ENCODE measurements around the gene VNN1. TPM values are rescaled to one million over a fixed set of nuclear protein-coding genes. Genes with fewer than 3 reads are reported as not detected.
"Not testable (repeated sequence)": the region's sequence is repeated elsewhere in the genome, so short reads cannot be mapped to it uniquely, and the experiment has no call there.

VNN1 gene
- total RNA-seq, 2 donors from 2014 or later: 0.19 to 1.1 TPM

GRCh38 chr6:132683543-132683942, 30.3 kb downstream of the VNN1 start:
- no peaks in the 10 kb centered on the region for H3K4me1 ChIP-seq
- TF ChIP-seq CTCF (IDR thresholded peaks at IDR 0.05): no peak

GRCh38 chr6:132679094-132679493, 34.8 kb downstream of the VNN1 start:
- not testable (repeated sequence) for DNase-seq (ENCODE audit: low spot score); H3K27ac ChIP-seq; H3K4me1 ChIP-seq; H3K4me3 ChIP-seq; H3K36me3 ChIP-seq; H3K27me3 ChIP-seq; H3K9me3 ChIP-seq

More at GRCh38 chr6:132683543-132683942, 30.3 kb downstream of the VNN1 start:
- H3K27ac ChIP-seq: no peak overlapping the region
- no peak for DNase-seq (ENCODE audit: low spot score)
- H3K9me3 ChIP-seq: no peaks in the 10 kb centered on the region
- no peak overlapping the region for H3K4me3 ChIP-seq
- no peaks in the 10 kb centered on the region for H3K36me3 ChIP-seq
- H3K27me3 ChIP-seq: no peaks in the 10 kb centered on the region

- Histone ChIP-seq H3K9me3 (no peaks in the 10 kb centered on the region), H3K27ac (no peak overlapping the region), H3K36me3 (no peaks in the 10 kb centered on the region), H3K4me1 (no peaks in the 10 kb centered on the region), H3K27me3 (no peaks in the 10 kb centered on the region), H3K4me3 (no peak overlapping the region)
- no peak for DNase-seq (ENCODE audit: low spot score)
- TF ChIP-seq CTCF (IDR thresholded peaks at IDR 0.05): no peak
Measured at GRCh38 chr6:132675749-132676148, 38.1 kb downstream of the VNN1 start.

- H3K36me3 ChIP-seq: no peaks in the 10 kb centered on the region
- no peaks in the 10 kb centered on the region for H3K27me3 ChIP-seq
- H3K9me3 ChIP-seq: no peaks in the 10 kb centered on the region
- no peak overlapping the region for H3K27ac ChIP-seq
- no peaks in the 10 kb centered on the region for H3K4me1 ChIP-seq
- DNase-seq (ENCODE audit: low spot score): no peak
- H3K4me3 ChIP-seq: no peak overlapping the region
- no peak for TF ChIP-seq CTCF (IDR thresholded peaks at IDR 0.05)
Measured at GRCh38 chr6:132675002-132675401, 38.9 kb downstream of the VNN1 start.

- DNase-seq (ENCODE audit: low spot score): no peak
- no peaks in the 10 kb centered on the region for H3K9me3 ChIP-seq
- H3K4me1 ChIP-seq: no peaks in the 10 kb centered on the region
- no peaks in the 10 kb centered on the region for H3K36me3 ChIP-seq
- TF ChIP-seq CTCF (IDR thresholded peaks at IDR 0.05): no peak
- no peaks in the 10 kb centered on the region for H3K27me3 ChIP-seq
- H3K27ac ChIP-seq: no peak overlapping the region
- no peak overlapping the region for H3K4me3 ChIP-seq
Measured at GRCh38 chr6:132673376-132674094, 40.3 kb downstream of the VNN1 start.

GRCh38 chr6:132671295-132671694, 42.6 kb downstream of the VNN1 start:
- H3K27me3 ChIP-seq: no peaks in the 10 kb centered on the region
- no peaks in the 10 kb centered on the region for H3K36me3 ChIP-seq
- no peak overlapping the region for H3K4me3 ChIP-seq
- no peaks in the 10 kb centered on the region for H3K4me1 ChIP-seq
- TF ChIP-seq CTCF (IDR thresholded peaks at IDR 0.05): no peak
- no peaks in the 10 kb centered on the region for H3K9me3 ChIP-seq
- no peak for DNase-seq (ENCODE audit: low spot score)
- no peak overlapping the region for H3K27ac ChIP-seq
